Activated naive CD8-positive, alpha-beta T cell treated with anti-CD3 and anti-CD28 coated beads, Interleukin-2, amount 50 U/mL, for 24 hours (primary cell): ENCODE measurements around the gene SYT13.

ENCODE experiments used
- ATAC-seq: fragments of 150-1000 bp; cut with Tn5 transposase; one replicate; pipeline ENCODE4 v1.10.0; 2021
- DNase-seq: peaks from one replicate; pipeline ENCODE4 v3.0.0; 2021
- H3K27ac Mint-ChIP-seq: one replicate; pipeline ENCODE4 v1.8.0; 2021; ENCODE audit warnings: mild to moderate bottlenecking, mixed read lengths
- H3K27me3 Mint-ChIP-seq: one replicate; pipeline ENCODE4 v1.8.0; 2021; ENCODE audit warnings: mixed read lengths
- H3K36me3 Mint-ChIP-seq: one replicate; pipeline ENCODE4 v1.8.0; 2021; ENCODE audit warnings: low read depth, mixed read lengths
- H3K4me1 Mint-ChIP-seq: one replicate; pipeline ENCODE4 v1.8.0; 2021; ENCODE audit warnings: mixed read lengths
- H3K4me3 Mint-ChIP-seq: one replicate; pipeline ENCODE4 v1.8.0; 2021; ENCODE audit warnings: mild to moderate bottlenecking, moderate library complexity, mixed read lengths
- H3K9me3 Mint-ChIP-seq: one replicate; pipeline ENCODE4 v1.8.0; 2021; ENCODE audit warnings: mixed read lengths

SYT13 gene

DNA sequence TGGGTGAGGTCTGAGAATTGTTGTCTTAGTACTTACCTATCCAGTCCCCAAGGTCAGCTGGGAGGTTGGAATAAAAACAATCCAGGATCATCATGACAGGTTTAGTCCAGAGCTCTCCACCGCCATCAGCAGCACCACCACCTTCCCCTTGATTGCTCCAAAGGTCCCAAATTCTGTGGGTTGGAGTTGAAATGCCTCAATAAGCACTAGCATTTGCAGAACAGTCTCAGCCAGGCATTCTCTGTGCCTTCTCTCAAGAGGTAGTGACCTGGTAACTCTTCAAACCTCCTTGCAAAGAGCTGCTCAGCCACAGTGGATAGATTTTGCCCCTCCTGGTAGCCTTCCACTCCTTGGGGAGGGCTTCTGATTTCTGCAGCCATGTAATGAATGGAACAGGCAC lies 70.1 kb downstream of the SYT13 start:
- Mint-ChIP-seq H3K4me1 (peaks cover 2% of the 10 kb centered on the region), H3K4me3 (no peak overlapping the region), H3K36me3 (no peaks in the 10 kb centered on the region), H3K27ac (no peak overlapping the region), H3K27me3 (no peaks in the 10 kb centered on the region), H3K9me3 (no peaks in the 10 kb centered on the region)
- no peak for ATAC-seq
- no peak for DNase-seq

DNA sequence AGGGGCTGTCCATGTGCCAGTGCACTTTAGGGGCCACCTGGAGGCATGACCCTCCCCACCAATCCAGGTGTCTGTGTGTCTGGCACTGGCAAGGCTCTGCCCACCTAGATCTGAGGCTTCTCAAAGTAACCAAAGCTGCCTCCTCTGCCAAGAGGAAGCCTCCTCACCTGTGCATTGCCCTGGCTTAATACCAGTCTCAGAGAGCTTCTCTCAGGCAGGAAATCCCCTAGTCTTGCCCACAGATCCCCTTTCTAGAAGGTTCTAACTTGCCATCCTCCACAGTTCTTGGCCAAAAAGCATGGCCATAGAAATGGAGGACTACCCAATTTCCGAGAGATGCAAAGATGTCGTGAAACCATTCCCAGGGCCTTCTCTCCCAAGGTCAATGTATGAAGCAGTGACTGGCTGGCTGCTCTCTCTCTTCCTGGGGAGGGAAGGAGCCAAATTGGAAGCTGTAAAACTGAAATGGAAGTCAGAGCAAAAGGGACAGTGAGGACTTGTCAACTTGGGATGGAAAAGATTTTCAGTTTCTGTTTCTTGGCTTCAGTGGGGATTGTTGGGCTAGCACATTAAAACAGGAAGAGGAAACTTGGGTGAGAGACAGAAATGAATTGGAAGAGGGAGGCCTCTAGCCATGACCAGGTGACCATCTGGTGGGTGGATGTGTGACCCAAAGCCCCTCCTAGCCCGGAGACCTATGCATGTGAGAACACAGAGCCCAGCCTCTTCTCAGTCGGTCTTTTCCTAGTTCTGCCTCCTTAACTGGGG lies 70.9 kb downstream of the SYT13 start:
- ATAC-seq (no peak), DNase-seq (no peak)
- Mint-ChIP-seq H3K9me3 (no peaks in the 10 kb centered on the region), H3K4me3 (no peak overlapping the region), H3K4me1 (peaks cover 2% of the 10 kb centered on the region), H3K27ac (no peak overlapping the region), H3K36me3 (no peaks in the 10 kb centered on the region), H3K27me3 (no peaks in the 10 kb centered on the region)

DNA sequence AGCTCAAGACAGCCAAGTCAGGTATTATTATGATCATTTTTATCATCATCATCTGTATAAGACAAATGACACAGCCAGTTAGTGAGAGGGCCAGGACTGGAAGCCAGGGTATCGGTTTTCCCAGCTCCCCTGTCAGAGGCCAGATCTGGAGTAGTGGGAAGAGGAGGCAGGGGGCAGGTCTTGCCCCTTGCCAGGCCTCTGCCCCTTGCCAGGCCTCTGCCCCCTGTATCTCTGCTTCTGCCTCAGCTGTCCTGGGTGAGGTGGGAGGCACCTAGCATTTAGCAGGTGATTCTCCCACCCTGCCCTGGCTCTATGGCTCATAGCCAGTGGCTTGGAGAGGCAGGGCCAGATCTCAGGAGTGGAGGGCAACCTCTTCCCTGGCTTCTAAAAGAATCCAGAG lies 72.4 kb downstream of the SYT13 start:
- Mint-ChIP-seq H3K4me1 (peaks cover 4% of the 10 kb centered on the region), H3K4me3 (no peak overlapping the region), H3K9me3 (no peaks in the 10 kb centered on the region), H3K36me3 (no peaks in the 10 kb centered on the region), H3K27me3 (no peaks in the 10 kb centered on the region), H3K27ac (no peak overlapping the region)
- no peak for ATAC-seq
- no peak for DNase-seq

DNA sequence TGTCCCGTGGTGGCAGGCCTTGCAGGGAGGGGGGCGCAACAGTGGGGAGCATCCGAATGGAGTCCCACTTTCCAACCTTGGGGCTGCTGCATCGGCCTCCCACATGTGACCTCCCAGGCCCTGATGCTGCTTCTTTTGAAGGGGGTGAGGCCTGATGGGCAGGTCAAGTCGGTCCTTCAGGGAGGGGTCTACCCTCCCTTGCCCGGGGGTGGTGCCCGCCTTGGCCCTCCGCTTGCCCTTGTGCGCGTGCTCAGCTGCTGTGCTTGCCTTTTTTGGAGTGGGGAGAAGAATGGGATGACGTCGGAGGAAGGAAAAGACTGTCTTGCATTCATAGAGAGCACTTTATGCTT lies 72.8 kb downstream of the SYT13 start:
- no peaks in the 10 kb centered on the region for H3K36me3 Mint-ChIP-seq
- DNase-seq (no peak), ATAC-seq (no peak)
- H3K4me3 Mint-ChIP-seq: no peak overlapping the region
- H3K27me3 Mint-ChIP-seq: no peaks in the 10 kb centered on the region
- H3K9me3 Mint-ChIP-seq: no peaks in the 10 kb centered on the region
- H3K4me1 Mint-ChIP-seq: peaks cover 4% of the 10 kb centered on the region
- no peak overlapping the region for H3K27ac Mint-ChIP-seq

DNA sequence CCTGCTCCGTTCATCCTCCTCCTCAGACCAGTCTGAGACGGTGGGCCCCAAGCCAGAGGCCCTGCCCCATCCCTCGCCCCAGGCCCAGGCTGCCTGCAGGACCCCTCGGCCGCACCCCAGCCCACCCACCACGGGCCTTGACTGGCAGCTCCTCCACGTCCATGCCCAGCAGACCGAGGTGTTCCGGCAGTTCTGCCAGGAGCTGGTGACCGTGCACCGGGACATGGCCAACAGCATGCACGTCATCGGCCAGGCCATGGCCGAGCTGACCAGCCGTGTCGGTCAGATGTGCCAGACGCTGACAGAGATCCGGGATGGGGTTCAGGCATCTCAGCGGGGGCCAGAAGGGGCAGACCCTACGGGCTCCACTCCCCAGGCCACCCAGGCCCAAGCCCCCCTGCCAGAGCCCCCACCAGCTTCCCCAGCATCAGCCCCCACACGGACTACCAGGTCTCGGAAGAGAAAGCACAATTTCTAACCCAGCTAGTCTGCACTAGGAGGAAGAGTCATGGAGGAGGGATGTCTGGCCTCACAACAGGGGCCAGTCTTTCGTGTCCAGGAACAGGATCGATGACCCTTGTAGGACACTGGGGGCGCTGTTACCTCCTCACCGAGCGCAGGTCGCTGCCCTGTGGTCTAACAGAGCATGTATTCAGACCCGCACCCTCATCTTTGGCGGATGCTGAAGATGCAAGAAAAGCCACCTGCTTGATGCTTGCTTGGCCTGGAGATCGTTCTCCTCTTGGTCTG lies 73.4 kb downstream of the SYT13 start:
- Mint-ChIP-seq H3K27me3 (no peaks in the 10 kb centered on the region), H3K9me3 (no peaks in the 10 kb centered on the region), H3K4me3 (no peak overlapping the region), H3K4me1 (peaks cover 4% of the 10 kb centered on the region), H3K27ac (no peak overlapping the region), H3K36me3 (no peaks in the 10 kb centered on the region)
- DNase-seq (no peak), ATAC-seq (no peak)

DNA sequence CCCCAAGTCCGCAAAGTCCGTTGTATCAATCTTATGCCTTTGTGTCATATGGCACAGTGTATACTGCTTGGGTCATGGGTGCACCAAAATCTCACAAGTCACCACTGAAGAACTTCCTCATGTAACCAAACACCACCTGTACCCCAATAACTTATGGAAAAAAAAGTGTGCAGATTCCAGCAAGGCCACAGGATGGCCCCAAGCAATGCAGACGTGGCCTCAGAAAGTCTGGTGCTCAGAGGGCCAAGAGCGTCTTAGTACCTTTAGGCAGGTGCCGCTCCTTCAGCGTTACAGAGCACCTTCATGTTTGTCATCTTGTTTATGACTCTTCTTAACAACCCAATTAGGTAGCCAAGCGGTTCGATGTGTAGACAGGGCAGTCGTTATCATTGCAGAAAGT lies 74.4 kb downstream of the SYT13 start:
- Mint-ChIP-seq H3K27me3 (no peaks in the 10 kb centered on the region), H3K27ac (no peak overlapping the region), H3K9me3 (no peaks in the 10 kb centered on the region), H3K36me3 (no peaks in the 10 kb centered on the region), H3K4me3 (no peak overlapping the region), H3K4me1 (peaks cover 4% of the 10 kb centered on the region)
- no peak for ATAC-seq
- no peak for DNase-seq

DNA sequence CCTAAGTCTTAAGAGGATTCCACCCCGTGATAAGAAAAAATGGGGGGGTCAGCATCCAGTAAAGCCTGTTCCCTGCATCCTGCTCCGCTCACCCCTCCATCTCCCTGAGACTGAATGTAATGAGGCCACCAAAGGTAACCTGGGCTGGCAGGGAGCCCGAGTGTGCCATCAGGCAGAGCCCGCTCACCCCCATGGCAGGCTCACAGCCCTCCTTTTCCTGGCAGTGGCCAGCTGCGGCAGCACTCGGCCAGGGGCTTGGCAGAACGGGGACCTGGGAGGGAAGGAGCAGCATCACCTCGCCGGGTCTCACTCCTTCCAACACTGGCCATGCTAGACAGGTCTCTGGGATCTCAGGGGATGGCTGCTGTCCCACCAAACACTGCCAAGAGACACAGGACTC lies 75.3 kb downstream of the SYT13 start:
- H3K27me3 Mint-ChIP-seq: no peaks in the 10 kb centered on the region
- no peak overlapping the region for H3K4me3 Mint-ChIP-seq
- peaks cover 4% of the 10 kb centered on the region for H3K4me1 Mint-ChIP-seq
- no peaks in the 10 kb centered on the region for H3K36me3 Mint-ChIP-seq
- H3K27ac Mint-ChIP-seq: no peak overlapping the region
- no peak for DNase-seq
- H3K9me3 Mint-ChIP-seq: no peaks in the 10 kb centered on the region
- ATAC-seq: no peak

DNA sequence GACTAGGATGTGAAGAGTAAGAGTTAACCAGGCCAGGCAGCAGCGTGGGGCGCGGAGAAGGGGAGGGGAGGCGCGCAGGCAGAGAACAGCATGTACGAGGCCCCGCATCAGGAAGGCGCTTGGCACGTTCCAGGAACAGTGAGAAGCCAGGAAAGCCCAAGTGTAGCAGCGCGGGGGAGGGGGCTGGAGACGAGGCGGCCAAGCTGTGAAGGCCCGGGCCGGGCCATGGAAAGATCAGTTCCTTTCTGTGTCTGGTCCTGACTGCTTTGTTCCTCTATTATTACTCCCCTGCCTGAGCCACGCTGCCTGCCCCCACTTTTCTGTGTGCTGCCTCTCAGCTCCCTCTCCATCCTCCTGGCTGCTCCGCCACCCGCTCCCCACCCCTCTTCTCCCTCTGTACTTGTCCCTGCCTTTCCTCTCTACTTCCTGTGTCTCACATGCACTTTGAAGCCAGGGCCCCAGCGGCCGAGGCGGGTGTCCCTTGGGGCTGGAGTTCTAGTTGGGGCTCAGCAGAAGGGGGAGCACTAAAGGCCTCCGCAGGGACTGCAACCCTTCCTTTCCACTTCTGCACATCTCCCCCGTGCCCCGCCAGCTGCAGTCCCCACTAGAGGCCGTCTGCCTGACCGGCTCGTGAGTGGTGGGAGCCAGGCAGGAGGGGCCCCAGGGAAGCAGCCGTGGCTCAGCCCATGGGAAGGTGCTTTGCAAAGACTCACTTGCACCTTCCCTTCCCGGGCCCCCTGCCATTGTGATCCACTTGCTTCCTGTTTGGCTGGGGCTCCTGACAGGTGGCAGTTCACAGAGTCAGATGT lies 76.0 kb downstream of the SYT13 start:
- H3K9me3 Mint-ChIP-seq: no peaks in the 10 kb centered on the region
- no peak for ATAC-seq
- no peak overlapping the region for H3K27ac Mint-ChIP-seq
- no peak for DNase-seq
- no peak overlapping the region for H3K4me3 Mint-ChIP-seq
- H3K36me3 Mint-ChIP-seq: no peaks in the 10 kb centered on the region
- H3K4me1 Mint-ChIP-seq: peaks cover 2% of the 10 kb centered on the region
- H3K27me3 Mint-ChIP-seq: no peaks in the 10 kb centered on the region

DNA sequence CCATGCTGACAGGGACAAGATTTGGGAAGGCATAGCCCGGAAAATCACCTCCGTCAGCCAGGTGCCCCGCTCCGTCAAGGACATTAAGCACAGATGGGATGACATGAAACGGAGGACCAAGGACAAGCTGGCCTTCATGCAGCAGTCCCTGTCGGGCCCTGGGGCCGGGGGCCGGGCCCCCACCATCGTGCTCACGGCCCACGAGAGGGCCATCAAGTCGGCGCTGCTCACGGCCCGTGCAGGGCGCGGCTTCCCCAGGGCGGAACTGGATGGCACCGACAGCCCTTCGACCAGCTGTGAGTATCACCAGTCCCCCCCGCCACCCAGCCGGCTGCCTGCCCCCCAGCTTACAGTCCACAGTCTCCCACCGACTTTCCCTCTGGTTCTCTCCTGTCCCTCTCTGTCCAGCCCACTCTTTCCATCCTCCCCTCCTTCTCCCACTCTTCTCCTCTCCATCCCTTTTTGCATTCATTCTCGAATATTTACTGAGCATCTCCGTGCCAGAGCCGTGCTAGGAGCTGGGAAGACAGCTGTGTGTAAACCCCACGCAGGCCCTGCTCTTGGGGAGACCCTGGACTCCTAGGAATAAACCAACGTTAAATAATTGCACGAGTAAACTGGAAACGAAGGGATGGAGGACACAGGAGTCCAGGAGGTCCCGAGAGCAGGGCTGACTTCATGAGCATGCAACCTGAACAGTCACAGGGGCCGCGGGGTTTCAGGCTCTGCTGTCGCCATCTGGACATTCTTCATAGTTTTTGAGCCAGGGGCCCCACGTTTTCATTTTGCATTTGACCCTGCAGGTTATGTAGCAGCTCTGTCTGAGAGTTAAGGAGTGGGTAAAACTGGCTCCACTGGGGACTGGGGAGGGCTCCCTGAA lies 76.9 kb downstream of the SYT13 start:
- no peak overlapping the region for H3K4me3 Mint-ChIP-seq
- H3K27ac Mint-ChIP-seq: no peak overlapping the region
- no peaks in the 10 kb centered on the region for H3K36me3 Mint-ChIP-seq
- no peaks in the 10 kb centered on the region for H3K9me3 Mint-ChIP-seq
- peaks cover 2% of the 10 kb centered on the region for H3K4me1 Mint-ChIP-seq
- H3K27me3 Mint-ChIP-seq: no peaks in the 10 kb centered on the region
- DNase-seq (no peak), ATAC-seq (no peak)

DNA sequence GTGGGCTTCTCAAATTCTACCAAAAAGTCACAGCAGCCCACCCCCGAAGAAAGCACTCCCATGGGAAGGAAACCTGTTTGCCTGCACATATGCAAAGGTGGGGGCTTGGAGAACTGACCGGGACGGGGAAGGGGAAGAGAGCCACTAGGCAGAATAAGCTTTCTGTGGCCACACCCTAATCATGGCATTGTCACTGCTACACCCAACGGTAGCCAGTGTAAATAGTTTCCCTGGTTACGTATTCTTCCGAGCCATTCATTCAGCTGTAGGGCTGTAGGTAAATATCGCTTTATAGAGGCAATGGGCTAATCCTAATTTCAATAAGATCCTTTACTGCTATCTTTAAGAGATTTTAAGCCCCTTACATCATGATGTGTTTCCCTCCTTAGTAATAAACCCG lies 78.0 kb downstream of the SYT13 start:
- H3K27ac Mint-ChIP-seq: no peak overlapping the region
- H3K36me3 Mint-ChIP-seq: peaks cover 1% of the 10 kb centered on the region
- peaks cover 2% of the 10 kb centered on the region for H3K4me1 Mint-ChIP-seq
- DNase-seq: no peak
- H3K4me3 Mint-ChIP-seq: no peak overlapping the region
- peaks cover 2% of the 10 kb centered on the region for H3K9me3 Mint-ChIP-seq
- ATAC-seq: no peak
- no peaks in the 10 kb centered on the region for H3K27me3 Mint-ChIP-seq

DNA sequence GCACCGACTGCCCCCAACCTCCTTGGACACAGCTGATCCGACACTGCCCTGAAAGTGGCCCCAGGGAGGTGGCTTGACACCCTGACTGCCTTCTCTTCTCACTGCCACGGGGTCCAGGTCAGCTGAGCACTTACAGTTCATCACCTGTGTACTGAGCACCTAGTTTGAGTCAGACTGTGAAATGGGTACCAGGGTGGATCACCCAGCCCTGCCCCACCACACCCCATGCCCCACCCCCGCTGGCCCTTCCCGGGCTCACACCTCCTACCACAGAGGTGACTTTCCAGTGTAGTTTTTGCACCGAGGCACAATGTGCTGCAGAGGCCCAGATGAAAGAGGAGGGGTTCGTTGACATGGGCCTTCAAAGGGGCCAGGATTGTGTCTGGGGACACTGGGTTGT lies 80.2 kb downstream of the SYT13 start:
- Mint-ChIP-seq H3K4me1 (peaks cover 2% of the 10 kb centered on the region), H3K27ac (no peak overlapping the region), H3K27me3 (no peaks in the 10 kb centered on the region), H3K4me3 (no peak overlapping the region), H3K9me3 (peaks cover 6% of the 10 kb centered on the region), H3K36me3 (peaks cover 12% of the 10 kb centered on the region)
- DNase-seq (no peak), ATAC-seq (no peak)

DNA sequence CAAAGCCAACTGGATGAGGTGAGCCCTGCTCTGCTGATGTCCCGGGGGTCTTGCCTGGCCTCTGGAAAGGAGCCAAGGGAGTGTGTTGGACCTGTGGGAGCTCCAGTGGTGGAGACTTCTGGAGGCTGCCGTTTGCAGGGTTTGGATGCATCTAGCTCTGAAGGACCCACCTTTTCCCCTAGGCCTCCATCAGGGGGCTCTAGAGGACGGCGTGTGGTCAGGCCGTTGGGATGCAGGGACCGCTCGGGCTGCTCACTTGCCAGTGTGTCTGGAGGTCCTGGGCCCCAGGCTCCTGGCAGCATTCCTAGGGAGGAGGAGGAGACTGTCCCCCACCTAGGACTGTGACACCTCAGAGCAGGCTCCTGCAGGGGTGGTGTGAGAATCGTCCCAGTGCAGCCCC lies 81.4 kb downstream of the SYT13 start:
- Mint-ChIP-seq H3K27me3 (no peaks in the 10 kb centered on the region), H3K4me3 (no peak overlapping the region), H3K4me1 (peaks cover 2% of the 10 kb centered on the region), H3K9me3 (peaks cover 6% of the 10 kb centered on the region), H3K36me3 (peaks cover 12% of the 10 kb centered on the region), H3K27ac (no peak overlapping the region)
- no peak for ATAC-seq
- no peak for DNase-seq

DNA sequence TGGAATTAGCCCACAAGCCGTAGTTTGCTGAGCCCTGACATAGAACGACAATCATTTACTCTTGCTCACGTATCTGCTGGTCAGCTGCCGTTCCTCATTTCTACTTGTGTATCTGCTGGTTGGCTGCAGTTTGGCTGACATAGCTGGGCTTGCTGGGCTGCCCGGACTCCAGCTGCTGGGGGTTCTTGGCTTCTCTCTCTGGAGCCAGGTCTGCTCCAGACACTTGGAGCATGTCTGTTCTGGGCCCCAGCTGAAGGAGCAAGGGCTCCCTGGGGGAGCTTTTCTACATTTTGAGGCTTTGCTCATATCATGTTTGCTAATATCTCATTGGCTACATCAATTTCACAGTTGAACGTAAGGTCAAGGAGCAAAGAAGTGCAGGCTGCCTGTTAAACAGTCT lies 92.4 kb downstream of the SYT13 start:
- Mint-ChIP-seq H3K9me3 (no peaks in the 10 kb centered on the region), H3K27ac (no peak overlapping the region), H3K36me3 (peaks cover 9% of the 10 kb centered on the region), H3K4me3 (no peak overlapping the region), H3K4me1 (no peaks in the 10 kb centered on the region), H3K27me3 (no peaks in the 10 kb centered on the region)
- ATAC-seq: no peak
- no peak for DNase-seq
